ENCODE measurements around the gene RRAS2.

RRAS2 gene

GRCh38 chr11:14350215-14350614 is 8.8 kb downstream of the RRAS2 start:
- DNase-seq = no peak
- peaks cover 6% of the 10 kb centered on the region for H3K79me2 ChIP-seq (ENCODE audit: control insufficient read depth, insufficient read depth, low read length, poor library complexity)
- no peak overlapping the region for H3K9ac ChIP-seq (ENCODE audit: low read length)
- H4K12ac ChIP-seq (ENCODE audit: low read depth, low read length) = no peak overlapping the region
- no peak overlapping the region for H3K14ac ChIP-seq (ENCODE audit: low read length)
- no peak overlapping the region for H3K27ac ChIP-seq (ENCODE audit: low read depth, low read length)
- no peaks in the 10 kb centered on the region for H3K4me1 ChIP-seq (ENCODE audit: control insufficient read depth in 1 of 2, insufficient read depth in 2 of 2, low read length in 2 of 2)
- no peak overlapping the region for H2BK5ac ChIP-seq (ENCODE audit: low read depth, low read length, poor library complexity)
- no peak overlapping the region for H2BK12ac ChIP-seq (ENCODE audit: low read length)
- H3K18ac ChIP-seq (ENCODE audit: low read length) = no peak overlapping the region
- no peak overlapping the region for H4K91ac ChIP-seq (ENCODE audit: low read depth, low read length)
- H2AK5ac ChIP-seq (ENCODE audit: low read length) = no peak overlapping the region
- no peak overlapping the region for H3K23ac ChIP-seq (ENCODE audit: low read length)
- no CpG with 5 or more reads among the region's 2 CpGs for WGBS (ENCODE audit: extremely low coverage, insufficient coverage, insufficient read length)
- no peak overlapping the region for H2AFZ ChIP-seq (ENCODE audit: insufficient read depth, low read length, poor library complexity)
- H4K8ac ChIP-seq (ENCODE audit: low read depth, low read length) = no peak overlapping the region
- H3K4me3 ChIP-seq (ENCODE audit: low read depth, low read length) = no peak overlapping the region
- H3K79me1 ChIP-seq (ENCODE audit: low read length) = no peaks in the 10 kb centered on the region
- H3K36me3 ChIP-seq (ENCODE audit: control insufficient read depth in 1 of 2, insufficient read depth in 2 of 2, low read length in 2 of 2) = no peaks in the 10 kb centered on the region
- H3K27me3 ChIP-seq (ENCODE audit: insufficient read depth, low read length) = no peaks in the 10 kb centered on the region
- no peak overlapping the region for H3K4me2 ChIP-seq (ENCODE audit: low read length)
- peak overlapping the region; percentile 47 for H3K4ac ChIP-seq (ENCODE audit: low read depth, low read length)
- no peak overlapping the region for H2BK120ac ChIP-seq (ENCODE audit: insufficient read depth, low read length, poor library complexity)
- H3K9me3 ChIP-seq (ENCODE audit: insufficient read depth, low read depth, low read length) = no peaks in the 10 kb centered on the region

GRCh38 chr11:14347991-14348390 is 11.0 kb downstream of the RRAS2 start:
- no peaks in the 10 kb centered on the region for H3K4me1 ChIP-seq (ENCODE audit: control insufficient read depth in 1 of 2, insufficient read depth in 2 of 2, low read length in 2 of 2)

GRCh38 chr11:14347494-14347893 is 11.5 kb downstream of the RRAS2 start:
- Histone ChIP-seq H3K4ac (ENCODE audit: low read depth, low read length) (peak overlapping the region; percentile 8), H3K14ac (ENCODE audit: low read length) (no peak overlapping the region), H2BK120ac (ENCODE audit: insufficient read depth, low read length, poor library complexity) (no peak overlapping the region), H3K4me3 (ENCODE audit: low read depth, low read length) (no peak overlapping the region), H4K91ac (ENCODE audit: low read depth, low read length) (no peak overlapping the region), H3K79me1 (ENCODE audit: low read length) (no peaks in the 10 kb centered on the region), H3K27me3 (ENCODE audit: insufficient read depth, low read length) (no peaks in the 10 kb centered on the region), H2AFZ (ENCODE audit: insufficient read depth, low read length, poor library complexity) (no peak overlapping the region), H3K9me3 (ENCODE audit: insufficient read depth, low read depth, low read length) (no peaks in the 10 kb centered on the region), H3K9ac (ENCODE audit: low read length) (no peak overlapping the region), H3K36me3 (ENCODE audit: control insufficient read depth in 1 of 2, insufficient read depth in 2 of 2, low read length in 2 of 2) (no peaks in the 10 kb centered on the region), H4K8ac (ENCODE audit: low read depth, low read length) (no peak overlapping the region), H3K79me2 (ENCODE audit: control insufficient read depth, insufficient read depth, low read length, poor library complexity) (peaks cover 3% of the 10 kb centered on the region), H3K27ac (ENCODE audit: low read depth, low read length) (no peak overlapping the region), H4K12ac (ENCODE audit: low read depth, low read length) (no peak overlapping the region), H2BK5ac (ENCODE audit: low read depth, low read length, poor library complexity) (no peak overlapping the region), H3K18ac (ENCODE audit: low read length) (no peak overlapping the region), H2BK12ac (ENCODE audit: low read length) (no peak overlapping the region), H2AK5ac (ENCODE audit: low read length) (no peak overlapping the region), H3K23ac (ENCODE audit: low read length) (no peak overlapping the region), H3K4me2 (ENCODE audit: low read length) (no peak overlapping the region), H3K4me1 (ENCODE audit: control insufficient read depth in 1 of 2, insufficient read depth in 2 of 2, low read length in 2 of 2) (no peaks in the 10 kb centered on the region)
- no peak for DNase-seq
- WGBS (ENCODE audit: extremely low coverage, insufficient coverage, insufficient read length) = no CpG with 5 or more reads among the region's 7 CpGs

More at GRCh38 chr11:14347991-14348390, 11.0 kb downstream of the RRAS2 start:
- no peak overlapping the region for H2BK120ac ChIP-seq (ENCODE audit: insufficient read depth, low read length, poor library complexity)
- H3K4me2 ChIP-seq (ENCODE audit: low read length) = no peak overlapping the region
- H3K9me3 ChIP-seq (ENCODE audit: insufficient read depth, low read depth, low read length) = no peaks in the 10 kb centered on the region
- H3K79me1 ChIP-seq (ENCODE audit: low read length) = no peaks in the 10 kb centered on the region
- H3K9ac ChIP-seq (ENCODE audit: low read length) = no peak overlapping the region
- H3K23ac ChIP-seq (ENCODE audit: low read length) = no peak overlapping the region
- H3K36me3 ChIP-seq (ENCODE audit: control insufficient read depth in 1 of 2, insufficient read depth in 2 of 2, low read length in 2 of 2) = no peaks in the 10 kb centered on the region
- no CpG with 5 or more reads among the region's 1 CpG for WGBS (ENCODE audit: extremely low coverage, insufficient coverage, insufficient read length)
- H4K12ac ChIP-seq (ENCODE audit: low read depth, low read length) = no peak overlapping the region
- no peak overlapping the region for H2AFZ ChIP-seq (ENCODE audit: insufficient read depth, low read length, poor library complexity)
- peaks cover 3% of the 10 kb centered on the region for H3K79me2 ChIP-seq (ENCODE audit: control insufficient read depth, insufficient read depth, low read length, poor library complexity)
- no peak overlapping the region for H3K18ac ChIP-seq (ENCODE audit: low read length)
- H3K27me3 ChIP-seq (ENCODE audit: insufficient read depth, low read length) = no peaks in the 10 kb centered on the region
- no peak overlapping the region for H4K8ac ChIP-seq (ENCODE audit: low read depth, low read length)
- no peak overlapping the region for H3K4ac ChIP-seq (ENCODE audit: low read depth, low read length)
- DNase-seq = no peak
- no peak overlapping the region for H3K27ac ChIP-seq (ENCODE audit: low read depth, low read length)
- H2BK12ac ChIP-seq (ENCODE audit: low read length) = no peak overlapping the region
- H2BK5ac ChIP-seq (ENCODE audit: low read depth, low read length, poor library complexity) = no peak overlapping the region
- no peak overlapping the region for H4K91ac ChIP-seq (ENCODE audit: low read depth, low read length)
- H3K4me3 ChIP-seq (ENCODE audit: low read depth, low read length) = no peak overlapping the region
- H3K14ac ChIP-seq (ENCODE audit: low read length) = no peak overlapping the region
- H2AK5ac ChIP-seq (ENCODE audit: low read length) = no peak overlapping the region

- Histone ChIP-seq H3K27ac (ENCODE audit: low read depth, low read length) (no peak overlapping the region), H3K27me3 (ENCODE audit: insufficient read depth, low read length) (no peaks in the 10 kb centered on the region), H4K8ac (ENCODE audit: low read depth, low read length) (no peak overlapping the region), H3K4me1 (ENCODE audit: control insufficient read depth in 1 of 2, insufficient read depth in 2 of 2, low read length in 2 of 2) (no peaks in the 10 kb centered on the region), H3K36me3 (ENCODE audit: control insufficient read depth in 1 of 2, insufficient read depth in 2 of 2, low read length in 2 of 2) (no peaks in the 10 kb centered on the region), H2BK12ac (ENCODE audit: low read length) (no peak overlapping the region), H4K91ac (ENCODE audit: low read depth, low read length) (no peak overlapping the region), H2AK5ac (ENCODE audit: low read length) (no peak overlapping the region), H3K9ac (ENCODE audit: low read length) (no peak overlapping the region), H3K9me3 (ENCODE audit: insufficient read depth, low read depth, low read length) (no peaks in the 10 kb centered on the region), H2AFZ (ENCODE audit: insufficient read depth, low read length, poor library complexity) (no peak overlapping the region), H2BK120ac (ENCODE audit: insufficient read depth, low read length, poor library complexity) (no peak overlapping the region), H2BK5ac (ENCODE audit: low read depth, low read length, poor library complexity) (no peak overlapping the region), H3K18ac (ENCODE audit: low read length) (no peak overlapping the region), H4K12ac (ENCODE audit: low read depth, low read length) (no peak overlapping the region), H3K4me3 (ENCODE audit: low read depth, low read length) (no peak overlapping the region), H3K4ac (ENCODE audit: low read depth, low read length) (peak overlapping the region; percentile 10), H3K14ac (ENCODE audit: low read length) (no peak overlapping the region), H3K79me1 (ENCODE audit: low read length) (no peaks in the 10 kb centered on the region), H3K4me2 (ENCODE audit: low read length) (no peak overlapping the region), H3K23ac (ENCODE audit: low read length) (no peak overlapping the region), H3K79me2 (ENCODE audit: control insufficient read depth, insufficient read depth, low read length, poor library complexity) (peaks cover 3% of the 10 kb centered on the region)
- no CpG with 5 or more reads among the region's 2 CpGs for WGBS (ENCODE audit: extremely low coverage, insufficient coverage, insufficient read length)
- DNase-seq = no peak
These were observed 12.6 kb downstream of the RRAS2 start for GRCh38 chr11:14346303-14346955.

Measured in trophoblast cell (in vitro differentiated cells and primary cell).